Choroid plexus epithelial cell (primary cell): ENCODE data around the gene VSNL1.

Experiments
- DNase-seq: peaks from one replicate; pipeline ENCODE4 v3.0.0-alpha.2; 2010; ENCODE audit warnings: low read depth
- H3K4me3 ChIP-seq: 2 replicates; pipeline ENCODE4 v1.5.1; 2011; ENCODE audit warnings: low read depth, mild to moderate bottlenecking, control low read depth, low read length, moderate library complexity
- TF ChIP-seq, protein P1 (sequence below): conservative IDR thresholded peaks from 2 replicates; pipeline ENCODE4 v1.5.1; 2011; ENCODE audit warnings: low read depth, mild to moderate bottlenecking, control low read depth, inconsistent platforms, low read length, moderate library complexity

VSNL1 gene

DNA sequence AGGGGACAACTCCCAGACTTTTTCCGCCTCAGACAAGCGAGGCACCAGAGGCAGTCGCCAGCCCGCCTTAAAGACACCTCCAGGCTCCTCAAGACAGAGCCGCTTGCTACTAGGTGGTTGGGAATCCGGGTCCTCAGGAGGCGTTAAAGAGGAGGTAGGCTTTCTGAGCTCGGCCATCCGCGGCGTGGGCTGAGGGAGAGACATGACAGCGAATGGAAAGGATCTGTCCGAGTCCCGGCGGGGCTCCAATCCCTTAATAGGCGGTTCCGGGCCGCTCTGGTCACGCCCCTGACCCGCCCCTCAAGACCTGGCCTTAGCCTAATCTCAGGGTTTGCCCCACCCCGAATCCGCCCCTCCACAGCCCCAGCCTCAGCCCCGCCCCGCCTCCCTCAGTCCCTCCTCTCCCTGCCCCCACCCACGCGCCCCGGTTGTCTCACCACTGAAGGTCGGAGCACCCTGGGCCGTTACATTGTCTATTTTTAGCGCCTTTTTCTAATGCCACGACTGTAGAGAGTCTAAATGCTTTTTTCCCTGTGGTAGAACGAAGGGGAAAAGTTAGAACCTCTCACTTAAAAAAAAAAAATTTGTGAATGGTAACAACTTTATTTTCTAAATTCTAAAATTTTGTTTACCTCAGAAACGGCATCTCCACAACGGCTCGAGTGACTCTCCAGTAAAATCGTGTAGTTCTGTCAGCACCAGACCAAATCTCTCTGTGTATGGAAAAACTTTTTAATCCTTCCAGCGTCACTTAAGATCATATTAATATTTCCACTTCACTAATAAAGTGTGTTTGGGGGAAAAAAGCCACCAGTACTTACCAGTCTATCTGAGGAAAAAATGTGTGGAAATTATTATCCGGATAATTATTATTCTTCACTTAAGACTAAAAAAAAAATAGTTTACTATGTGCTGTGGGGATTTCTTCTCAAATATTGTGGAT is 22.0 kb upstream of the VSNL1 start, which contains the start of gene RAD51AP2:
RAD51AP2 (minus strand) TSS at position 229 of the 943 bp plus-strand sequence; CDS start at position 204, 25 bp downstream.
- TF ChIP-seq, protein P1, sequence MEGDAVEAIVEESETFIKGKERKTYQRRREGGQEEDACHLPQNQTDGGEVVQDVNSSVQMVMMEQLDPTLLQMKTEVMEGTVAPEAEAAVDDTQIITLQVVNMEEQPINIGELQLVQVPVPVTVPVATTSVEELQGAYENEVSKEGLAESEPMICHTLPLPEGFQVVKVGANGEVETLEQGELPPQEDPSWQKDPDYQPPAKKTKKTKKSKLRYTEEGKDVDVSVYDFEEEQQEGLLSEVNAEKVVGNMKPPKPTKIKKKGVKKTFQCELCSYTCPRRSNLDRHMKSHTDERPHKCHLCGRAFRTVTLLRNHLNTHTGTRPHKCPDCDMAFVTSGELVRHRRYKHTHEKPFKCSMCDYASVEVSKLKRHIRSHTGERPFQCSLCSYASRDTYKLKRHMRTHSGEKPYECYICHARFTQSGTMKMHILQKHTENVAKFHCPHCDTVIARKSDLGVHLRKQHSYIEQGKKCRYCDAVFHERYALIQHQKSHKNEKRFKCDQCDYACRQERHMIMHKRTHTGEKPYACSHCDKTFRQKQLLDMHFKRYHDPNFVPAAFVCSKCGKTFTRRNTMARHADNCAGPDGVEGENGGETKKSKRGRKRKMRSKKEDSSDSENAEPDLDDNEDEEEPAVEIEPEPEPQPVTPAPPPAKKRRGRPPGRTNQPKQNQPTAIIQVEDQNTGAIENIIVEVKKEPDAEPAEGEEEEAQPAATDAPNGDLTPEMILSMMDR, result no peak
- peak within 1 kb of the TSS; percentile 60 for H3K4me3 ChIP-seq
- DNase-seq, result peak; percentile 86

DNA sequence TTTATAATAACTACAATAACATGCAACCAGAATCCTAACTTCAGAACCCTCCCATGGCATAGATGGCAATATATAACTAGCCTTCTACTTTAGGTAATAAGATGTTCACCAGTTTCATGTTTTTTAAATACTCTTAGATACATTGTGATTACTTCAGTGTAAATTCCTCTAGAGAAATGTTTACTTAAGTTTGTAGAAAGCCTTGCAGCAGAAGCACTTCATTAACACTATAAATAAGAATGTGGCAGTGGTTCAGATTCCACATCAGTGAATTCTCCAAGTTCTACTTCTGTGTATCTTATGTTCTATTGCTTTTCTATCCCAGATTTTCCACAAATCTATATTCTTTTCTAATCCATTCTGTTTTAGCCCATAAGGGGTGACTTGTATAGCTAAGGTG is 21.0 kb upstream of the VSNL1 start:
- H3K4me3 ChIP-seq, result no peak overlapping the region
- no peak for DNase-seq
- TF ChIP-seq, protein P1, result no peak

DNA sequence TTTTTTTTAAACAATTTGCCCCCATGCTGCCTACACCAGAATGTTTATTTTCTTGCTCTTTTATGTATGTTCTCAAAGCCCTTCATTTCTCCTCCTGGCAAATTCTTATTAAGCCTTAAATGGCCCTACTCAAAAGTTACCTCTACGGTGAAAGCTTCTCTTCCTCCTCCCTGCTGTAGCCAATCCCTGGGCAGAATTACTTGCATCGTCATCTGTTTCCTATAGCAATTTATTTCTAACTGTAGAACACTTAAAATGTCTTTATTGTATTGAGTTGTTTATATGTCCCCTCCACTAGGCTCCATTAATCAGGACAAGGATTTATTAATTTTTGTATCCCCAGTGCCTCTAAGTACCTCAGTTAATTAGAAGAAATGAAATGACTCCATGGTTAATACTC is 19.7 kb upstream of the VSNL1 start:
- H3K4me3 ChIP-seq, result no peak overlapping the region
- peak; percentile 5 for DNase-seq
- TF ChIP-seq, protein P1, result no peak

DNA sequence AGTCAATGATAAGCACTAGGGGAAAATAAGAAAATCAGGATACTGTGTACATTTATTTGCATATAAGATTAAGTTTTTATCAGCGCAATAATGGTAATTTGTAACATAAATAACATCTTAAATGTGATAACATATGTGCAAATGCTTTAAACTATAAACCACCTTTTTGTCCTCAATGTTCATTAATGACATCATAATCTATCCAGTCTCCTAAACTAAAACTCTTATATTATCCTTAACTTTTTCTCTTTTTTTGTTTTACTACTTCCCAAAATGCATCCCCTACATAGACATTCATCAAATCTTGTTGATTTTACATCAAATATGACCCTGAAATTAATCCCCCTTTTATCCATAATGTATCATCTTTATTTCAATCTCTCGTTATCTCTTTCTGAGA is 18.9 kb upstream of the VSNL1 start:
- H3K4me3 ChIP-seq, result no peak overlapping the region
- no peak for DNase-seq
- TF ChIP-seq, protein P1, result no peak

DNA sequence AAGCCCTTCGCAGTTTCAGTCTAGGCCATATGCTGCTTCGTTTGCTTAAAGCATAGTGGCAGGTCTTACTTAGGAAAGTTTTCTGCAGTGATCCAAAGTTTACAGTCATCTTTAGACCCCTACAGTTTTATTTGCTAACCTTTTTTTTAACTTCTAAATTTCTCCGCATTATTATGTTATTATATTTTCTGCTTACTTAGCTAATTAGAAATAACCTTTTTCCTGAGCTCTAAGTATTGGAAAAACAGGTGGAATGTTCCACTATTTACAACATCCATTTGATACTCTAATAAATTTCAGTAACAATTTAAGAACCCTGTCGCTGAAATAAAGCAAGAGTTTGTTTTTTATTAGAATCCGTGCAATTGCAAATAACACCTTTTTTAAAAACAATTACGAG is 18.2 kb upstream of the VSNL1 start:
- no peak for DNase-seq
- H3K4me3 ChIP-seq, result no peak overlapping the region
- TF ChIP-seq, protein P1, result no peak

DNA sequence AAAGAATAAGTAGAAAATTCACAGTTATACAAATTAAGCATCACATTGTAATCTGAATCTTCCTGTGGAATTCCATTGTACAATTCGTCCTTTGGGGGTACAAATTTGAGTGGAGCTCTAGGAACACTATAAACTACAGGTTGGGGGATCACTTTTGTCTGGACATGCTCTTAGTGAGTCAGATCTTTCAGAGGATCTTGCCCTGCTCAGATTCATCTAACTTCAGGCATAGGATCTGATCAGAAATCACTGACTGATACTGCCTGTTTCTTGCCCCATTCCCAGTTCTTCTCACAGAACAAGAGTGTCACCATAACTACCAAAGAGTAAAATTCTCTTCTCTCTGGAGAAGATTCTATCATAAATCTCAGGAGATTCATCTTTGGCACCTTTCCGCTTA is 10.7 kb upstream of the VSNL1 start:
- H3K4me3 ChIP-seq, result no peak overlapping the region
- no peak for DNase-seq
- TF ChIP-seq, protein P1, result no peak

DNA sequence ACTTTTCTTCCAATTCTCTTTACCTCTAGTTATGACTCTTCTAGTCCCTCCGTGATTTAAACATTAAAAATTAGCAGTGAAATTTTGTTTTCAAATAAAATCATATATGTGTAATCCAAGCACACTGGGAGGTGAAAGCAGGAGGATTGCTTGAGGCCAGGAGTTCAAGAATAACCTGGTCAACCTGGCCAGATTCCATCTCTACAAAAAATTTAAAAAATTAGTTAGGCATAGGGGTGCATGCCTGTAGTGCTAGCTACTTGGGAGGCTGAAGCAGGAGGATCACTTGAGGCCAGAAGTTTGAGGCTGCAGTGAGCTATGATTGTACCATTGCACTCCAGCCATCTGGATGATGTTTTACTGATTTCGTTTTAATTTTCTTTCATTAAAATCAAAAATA is 7.0 kb upstream of the VSNL1 start:
- no peak for DNase-seq
- TF ChIP-seq, protein P1, result no peak
- no peak overlapping the region for H3K4me3 ChIP-seq
